Measurements from ENCODE around the gene BCAP31.

The BCAP31 gene

GRCh38 chrX:153769865-153770600 lies 45.8 kb upstream of the BCAP31 start:
- no peak for DNase-seq (ENCODE audit: low read depth)
- H3K4me3 ChIP-seq (ENCODE audit: low read depth, low read length) = no peak overlapping the region
- TF ChIP-seq CTCF (IDR thresholded peaks at IDR 0.05; ENCODE audit: low read depth, low read length, missing control alignments) = no peak
- in situ Hi-C loops (cut with HindIII; ENCODE audit: low sequenced_read_pairs) = no loop called here

- in situ Hi-C loops (cut with HindIII; ENCODE audit: low sequenced_read_pairs) = no loop called here
- DNase-seq (ENCODE audit: low read depth) = no peak
- TF ChIP-seq CTCF (IDR thresholded peaks at IDR 0.05; ENCODE audit: low read depth, low read length, missing control alignments) = no peak
- no peak overlapping the region for H3K4me3 ChIP-seq (ENCODE audit: low read depth, low read length)
Measured at GRCh38 chrX:153769158-153769864, 45.1 kb upstream of the BCAP31 start.

- DNase-seq (ENCODE audit: low read depth) = no peak
Measured at GRCh38 chrX:153768311-153769157, 44.3 kb upstream of the BCAP31 start.

GRCh38 chrX:153767674-153768055 lies 43.5 kb upstream of the BCAP31 start:
- TF ChIP-seq CTCF (IDR thresholded peaks at IDR 0.05; ENCODE audit: low read depth, low read length, missing control alignments) = no peak
- no peak overlapping the region for H3K4me3 ChIP-seq (ENCODE audit: low read depth, low read length)
- DNase-seq (ENCODE audit: low read depth) = no peak
- in situ Hi-C loops (cut with HindIII; ENCODE audit: low sequenced_read_pairs) = no loop called here

More at GRCh38 chrX:153768311-153769157, 44.3 kb upstream of the BCAP31 start:
- TF ChIP-seq CTCF (IDR thresholded peaks at IDR 0.05; ENCODE audit: low read depth, low read length, missing control alignments) = no peak
- no peak overlapping the region for H3K4me3 ChIP-seq (ENCODE audit: low read depth, low read length)
- in situ Hi-C loops (cut with HindIII; ENCODE audit: low sequenced_read_pairs) = no loop called here

- TF ChIP-seq CTCF (IDR thresholded peaks at IDR 0.05; ENCODE audit: low read depth, low read length, missing control alignments) = no peak
- no peak for DNase-seq (ENCODE audit: low read depth)
- in situ Hi-C loops (cut with HindIII; ENCODE audit: low sequenced_read_pairs) = no loop called here
- H3K4me3 ChIP-seq (ENCODE audit: low read depth, low read length) = no peak overlapping the region
Measured at GRCh38 chrX:153766871-153767673, 42.9 kb upstream of the BCAP31 start.

All from astrocyte of the cerebellum (primary cell).